ENCODE results near the gene CNTN6. TPM values are rescaled to one million over a fixed set of nuclear protein-coding genes. Genes with fewer than 3 reads are reported as not detected.

CNTN6 gene
- total RNA-seq, 2 donors from 2014 or later, result not detected

- H3K9me3 Mint-ChIP-seq, result peaks cover 4% of the 10 kb centered on the region
- H3K4me1 Mint-ChIP-seq, result no peaks in the 10 kb centered on the region
- no peak overlapping the region for H3K27ac Mint-ChIP-seq
- H3K27me3 Mint-ChIP-seq, result no peaks in the 10 kb centered on the region
- no peak overlapping the region for H3K4me3 Mint-ChIP-seq
- H3K36me3 Mint-ChIP-seq (ENCODE audit: low read depth), result no peaks in the 10 kb centered on the region
- ATAC-seq (replicated peaks), result no peak
These were observed 115.1 kb downstream of the CNTN6 start for GRCh38 chr3:1207904-1208303.

GRCh38 chr3:1214933-1215332 is 122.1 kb downstream of the CNTN6 start:
- Mint-ChIP-seq H3K27ac (no peak overlapping the region), H3K4me1 (no peaks in the 10 kb centered on the region), H3K27me3 (no peaks in the 10 kb centered on the region), H3K9me3 (peaks cover 16% of the 10 kb centered on the region), H3K4me3 (no peak overlapping the region), H3K36me3 (ENCODE audit: low read depth) (no peaks in the 10 kb centered on the region)
- ATAC-seq (replicated peaks), result no peak

GRCh38 chr3:1216856-1217255 is 124.0 kb downstream of the CNTN6 start:
- Mint-ChIP-seq H3K36me3 (ENCODE audit: low read depth) (no peaks in the 10 kb centered on the region), H3K4me3 (no peak overlapping the region), H3K27ac (no peak overlapping the region), H3K9me3 (peaks cover 21% of the 10 kb centered on the region), H3K27me3 (no peaks in the 10 kb centered on the region), H3K4me1 (no peaks in the 10 kb centered on the region)
- ATAC-seq (replicated peaks), result no peak

- Mint-ChIP-seq H3K36me3 (ENCODE audit: low read depth) (no peaks in the 10 kb centered on the region), H3K27me3 (no peaks in the 10 kb centered on the region), H3K4me3 (no peak overlapping the region), H3K4me1 (no peaks in the 10 kb centered on the region), H3K27ac (no peak overlapping the region), H3K9me3 (peaks cover 6% of the 10 kb centered on the region)
- ATAC-seq (replicated peaks), result no peak
These were observed 134.3 kb downstream of the CNTN6 start for GRCh38 chr3:1227111-1227510.

- Mint-ChIP-seq H3K27ac (no peak overlapping the region), H3K9me3 (peaks cover 9% of the 10 kb centered on the region), H3K27me3 (no peaks in the 10 kb centered on the region), H3K4me3 (no peak overlapping the region), H3K4me1 (no peaks in the 10 kb centered on the region), H3K36me3 (ENCODE audit: low read depth) (no peaks in the 10 kb centered on the region)
- ATAC-seq (replicated peaks), result no peak
These were observed 135.5 kb downstream of the CNTN6 start for GRCh38 chr3:1228289-1228688.

- ATAC-seq (replicated peaks), result no peak
- no peak overlapping the region for H3K27ac Mint-ChIP-seq
- H3K9me3 Mint-ChIP-seq, result peaks cover 9% of the 10 kb centered on the region
- H3K4me1 Mint-ChIP-seq, result no peaks in the 10 kb centered on the region
- H3K4me3 Mint-ChIP-seq, result no peak overlapping the region
- H3K36me3 Mint-ChIP-seq (ENCODE audit: low read depth), result no peaks in the 10 kb centered on the region
- H3K27me3 Mint-ChIP-seq, result no peaks in the 10 kb centered on the region
These were observed 138.1 kb downstream of the CNTN6 start for GRCh38 chr3:1230920-1231319.

GRCh38 chr3:1232276-1232675 is 139.5 kb downstream of the CNTN6 start:
- H3K4me1 Mint-ChIP-seq, result no peaks in the 10 kb centered on the region
- H3K4me3 Mint-ChIP-seq, result no peak overlapping the region
- H3K27ac Mint-ChIP-seq, result no peak overlapping the region
- H3K27me3 Mint-ChIP-seq, result no peaks in the 10 kb centered on the region
- peaks cover 9% of the 10 kb centered on the region for H3K9me3 Mint-ChIP-seq
- no peak for ATAC-seq (replicated peaks)
- no peaks in the 10 kb centered on the region for H3K36me3 Mint-ChIP-seq (ENCODE audit: low read depth)

GRCh38 chr3:1235526-1236120 is 142.8 kb downstream of the CNTN6 start:
- no peak for ATAC-seq (replicated peaks)
- peaks cover 10% of the 10 kb centered on the region for H3K9me3 Mint-ChIP-seq
- no peak overlapping the region for H3K4me3 Mint-ChIP-seq
- H3K27ac Mint-ChIP-seq, result no peak overlapping the region
- H3K27me3 Mint-ChIP-seq, result no peaks in the 10 kb centered on the region
- H3K4me1 Mint-ChIP-seq, result no peaks in the 10 kb centered on the region
- H3K36me3 Mint-ChIP-seq (ENCODE audit: low read depth), result no peaks in the 10 kb centered on the region

- H3K36me3 Mint-ChIP-seq (ENCODE audit: low read depth), result no peaks in the 10 kb centered on the region
- H3K27me3 Mint-ChIP-seq, result no peaks in the 10 kb centered on the region
- ATAC-seq (replicated peaks), result no peak
- no peaks in the 10 kb centered on the region for H3K4me1 Mint-ChIP-seq
- H3K9me3 Mint-ChIP-seq, result peaks cover 17% of the 10 kb centered on the region
- no peak overlapping the region for H3K4me3 Mint-ChIP-seq
- no peak overlapping the region for H3K27ac Mint-ChIP-seq
These were observed 158.6 kb downstream of the CNTN6 start for GRCh38 chr3:1251282-1252060.

- Mint-ChIP-seq H3K36me3 (ENCODE audit: low read depth) (no peaks in the 10 kb centered on the region), H3K27ac (no peak overlapping the region), H3K9me3 (peaks cover 17% of the 10 kb centered on the region), H3K4me3 (no peak overlapping the region), H3K4me1 (no peaks in the 10 kb centered on the region), H3K27me3 (no peaks in the 10 kb centered on the region)
- no peak for ATAC-seq (replicated peaks)
These were observed 159.2 kb downstream of the CNTN6 start for GRCh38 chr3:1252061-1252430.

GRCh38 chr3:1262246-1262645 is 169.4 kb downstream of the CNTN6 start:
- ATAC-seq (replicated peaks), result no peak
- Mint-ChIP-seq H3K36me3 (ENCODE audit: low read depth) (no peaks in the 10 kb centered on the region), H3K27me3 (no peaks in the 10 kb centered on the region), H3K9me3 (no peaks in the 10 kb centered on the region), H3K4me1 (no peaks in the 10 kb centered on the region), H3K27ac (no peak overlapping the region), H3K4me3 (no peak overlapping the region)

- Mint-ChIP-seq H3K9me3 (no peaks in the 10 kb centered on the region), H3K27me3 (no peaks in the 10 kb centered on the region), H3K36me3 (ENCODE audit: low read depth) (no peaks in the 10 kb centered on the region), H3K4me1 (no peaks in the 10 kb centered on the region), H3K27ac (no peak overlapping the region), H3K4me3 (no peak overlapping the region)
- ATAC-seq (replicated peaks), result no peak
These were observed 170.3 kb downstream of the CNTN6 start for GRCh38 chr3:1263121-1263520.

- H3K4me1 Mint-ChIP-seq, result no peaks in the 10 kb centered on the region
- H3K4me3 Mint-ChIP-seq, result no peak overlapping the region
- no peak overlapping the region for H3K27ac Mint-ChIP-seq
- ATAC-seq (replicated peaks), result no peak
- H3K9me3 Mint-ChIP-seq, result peaks cover 6% of the 10 kb centered on the region
- H3K27me3 Mint-ChIP-seq, result no peaks in the 10 kb centered on the region
- no peaks in the 10 kb centered on the region for H3K36me3 Mint-ChIP-seq (ENCODE audit: low read depth)
These were observed 177.0 kb downstream of the CNTN6 start for GRCh38 chr3:1269808-1270207.

GRCh38 chr3:1272546-1273265 is 179.9 kb downstream of the CNTN6 start:
- no peaks in the 10 kb centered on the region for H3K4me1 Mint-ChIP-seq
- H3K9me3 Mint-ChIP-seq, result peaks cover 11% of the 10 kb centered on the region
- no peaks in the 10 kb centered on the region for H3K27me3 Mint-ChIP-seq
- no peak overlapping the region for H3K4me3 Mint-ChIP-seq
- H3K27ac Mint-ChIP-seq, result no peak overlapping the region
- no peak for ATAC-seq (replicated peaks)
- H3K36me3 Mint-ChIP-seq (ENCODE audit: low read depth), result no peaks in the 10 kb centered on the region

GRCh38 chr3:1275495-1275894 is 182.7 kb downstream of the CNTN6 start:
- no peak overlapping the region for H3K4me3 Mint-ChIP-seq
- no peaks in the 10 kb centered on the region for H3K36me3 Mint-ChIP-seq (ENCODE audit: low read depth)
- H3K27me3 Mint-ChIP-seq, result no peaks in the 10 kb centered on the region
- H3K9me3 Mint-ChIP-seq, result peaks cover 11% of the 10 kb centered on the region
- no peak overlapping the region for H3K27ac Mint-ChIP-seq
- H3K4me1 Mint-ChIP-seq, result no peaks in the 10 kb centered on the region
- no peak for ATAC-seq (replicated peaks)
